Central memory CD4-positive, alpha-beta T cell (primary cell): Measurements from ENCODE around the gene TSPEAR.

ENCODE experiments used
- DNase-seq: peaks from one replicate; pipeline ENCODE4 v3.0.0; 2022

TSPEAR gene

GRCh38 chr21:44478124-44478800 is 233.1 kb downstream of the TSPEAR start:
- DNase-seq = no peak

- no peak for DNase-seq
Observed at GRCh38 chr21:44477712-44478111, 233.7 kb downstream of the TSPEAR start.

- DNase-seq = no peak
Observed at GRCh38 chr21:44477131-44477530, 234.2 kb downstream of the TSPEAR start.

- no peak for DNase-seq
Observed at GRCh38 chr21:44475266-44475845, 236.0 kb downstream of the TSPEAR start.

- DNase-seq = no peak
Observed at GRCh38 chr21:44473915-44474555, 237.3 kb downstream of the TSPEAR start.

GRCh38 chr21:44471996-44472395 is 239.4 kb downstream of the TSPEAR start:
- no peak for DNase-seq

- DNase-seq = no peak
Observed at GRCh38 chr21:44471341-44471740, 240.0 kb downstream of the TSPEAR start.

GRCh38 chr21:44467859-44468195 is 243.5 kb downstream of the TSPEAR start:
- DNase-seq = no peak

- no peak for DNase-seq
Observed at GRCh38 chr21:44466996-44467858, 244.1 kb downstream of the TSPEAR start.

GRCh38 chr21:44466351-44466954 is 244.9 kb downstream of the TSPEAR start:
- DNase-seq = no peak

GRCh38 chr21:44464351-44464750 is 247.0 kb downstream of the TSPEAR start:
- no peak for DNase-seq

GRCh38 chr21:44463724-44464123 is 247.6 kb downstream of the TSPEAR start:
- no peak for DNase-seq

- no peak for DNase-seq
Observed at GRCh38 chr21:44462834-44463200, 248.6 kb downstream of the TSPEAR start.

GRCh38 chr21:44462086-44462833 is 249.1 kb downstream of the TSPEAR start:
- DNase-seq = no peak

GRCh38 chr21:44461464-44462001 is 249.8 kb downstream of the TSPEAR start:
- no peak for DNase-seq

- DNase-seq = no peak
Observed at GRCh38 chr21:44461005-44461404, 250.4 kb downstream of the TSPEAR start.

GRCh38 chr21:44460441-44460755 is 251.0 kb downstream of the TSPEAR start:
- DNase-seq = no peak

- DNase-seq = no peak
Observed at GRCh38 chr21:44459712-44460440, 251.5 kb downstream of the TSPEAR start.

GRCh38 chr21:44458971-44459711 is 252.2 kb downstream of the TSPEAR start:
- no peak for DNase-seq

GRCh38 chr21:44456915-44457736 is 254.2 kb downstream of the TSPEAR start:
- no peak for DNase-seq
